GM19455 (cell line): ENCODE results near the gene MYOCD.

ENCODE experiments used
- ATAC-seq: cut with Tn5 transposase; IDR thresholded peaks from one replicate; pipeline ENCODE4 v1.9.1; 2021; ENCODE audit not compliant: unreplicated experiment

Gene MYOCD

DNA sequence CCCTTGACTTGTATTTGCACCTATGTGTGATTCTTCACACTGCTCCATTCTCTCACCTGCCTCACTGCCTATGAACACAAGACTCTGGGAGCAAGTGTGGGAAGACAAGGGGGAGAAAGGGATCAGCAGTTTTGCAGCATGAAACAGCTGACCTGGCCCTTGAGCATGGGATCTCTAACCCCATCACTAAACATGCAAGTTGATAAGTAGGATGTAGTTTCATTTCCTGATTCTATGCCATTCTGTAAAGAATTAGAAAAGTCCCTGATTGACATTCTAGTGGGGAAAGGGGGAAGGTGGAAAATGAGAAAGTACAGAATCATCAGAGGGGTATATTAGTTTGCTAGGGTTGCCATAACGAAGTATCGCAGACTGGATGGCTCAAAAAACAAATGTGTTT lies 25.3 kb upstream of the MYOCD start:
- ATAC-seq, result no peak

DNA sequence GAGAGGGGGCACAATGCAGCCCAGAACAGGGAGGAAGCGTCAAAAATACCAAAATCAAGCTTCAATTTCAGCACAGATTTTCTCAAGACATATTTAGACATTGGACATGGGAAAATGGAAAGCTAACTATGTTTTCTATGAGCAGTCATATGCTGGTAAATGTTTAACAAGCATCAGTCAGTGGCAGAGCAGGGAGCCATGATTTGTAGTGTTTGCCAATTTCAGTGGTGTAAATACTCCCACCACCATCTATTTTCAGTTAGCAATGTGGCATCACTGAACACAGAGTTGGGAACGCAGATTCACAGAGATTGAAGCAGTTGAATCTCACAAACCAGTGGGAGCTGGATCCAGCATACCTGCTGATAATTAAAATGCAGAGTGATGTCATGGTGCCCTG lies 24.6 kb upstream of the MYOCD start:
- ATAC-seq, result no peak

DNA sequence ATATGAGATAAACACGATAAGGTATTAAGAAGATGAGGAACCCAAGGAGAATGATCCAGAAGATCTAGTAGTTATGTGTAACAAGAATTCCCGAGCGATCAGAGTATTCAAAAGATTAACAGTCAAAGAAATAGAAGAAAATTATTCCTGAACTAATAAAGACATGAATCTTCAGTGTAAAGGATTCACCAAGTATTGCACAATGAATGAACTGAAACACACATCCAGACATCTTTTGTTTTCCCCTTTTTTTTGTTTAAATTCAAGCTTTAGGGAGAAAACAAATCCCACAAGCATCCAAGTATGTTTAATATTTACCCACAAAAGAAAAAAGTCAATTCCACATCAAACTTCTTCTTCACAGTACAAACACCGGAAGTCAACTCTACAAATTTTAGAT lies 23.7 kb upstream of the MYOCD start:
- no peak for ATAC-seq

DNA sequence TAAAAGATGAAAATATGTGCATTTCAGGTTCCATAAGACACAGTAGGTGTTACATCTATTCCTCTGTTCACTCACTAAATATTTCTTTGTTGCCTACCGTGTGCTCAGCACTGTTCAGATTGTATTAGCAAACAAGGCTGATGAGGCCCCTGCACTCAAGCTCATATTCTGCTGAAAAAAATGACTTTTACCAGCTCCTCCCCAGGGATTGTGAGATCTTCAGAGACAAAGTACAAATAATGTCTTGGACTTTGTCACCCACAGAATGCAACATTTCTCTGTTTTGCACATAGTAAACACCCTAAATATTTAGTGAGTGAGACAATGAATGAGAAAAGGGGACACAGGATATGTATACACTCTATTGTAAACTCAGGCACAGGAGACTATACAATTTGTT lies 21.9 kb upstream of the MYOCD start:
- ATAC-seq, result no peak

DNA sequence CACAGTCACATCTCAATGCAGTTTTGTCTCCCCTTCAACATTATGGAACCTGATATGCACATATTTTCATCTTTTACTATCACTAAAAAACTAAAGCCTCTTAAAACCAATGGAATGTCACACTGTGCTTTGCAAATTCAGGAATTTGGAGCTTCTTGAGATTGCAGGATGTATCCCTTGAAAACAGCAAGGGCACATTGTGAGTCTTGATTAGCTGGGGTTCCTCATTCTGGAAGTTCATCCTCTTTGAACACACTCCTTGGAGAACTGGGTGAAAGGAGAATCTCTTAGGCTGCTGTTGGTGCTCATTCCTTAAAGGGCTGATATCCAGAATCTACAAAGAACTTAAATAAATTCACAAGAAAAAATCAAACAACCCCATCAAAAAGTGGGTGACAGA lies 21.1 kb upstream of the MYOCD start:
- ATAC-seq, result no peak

DNA sequence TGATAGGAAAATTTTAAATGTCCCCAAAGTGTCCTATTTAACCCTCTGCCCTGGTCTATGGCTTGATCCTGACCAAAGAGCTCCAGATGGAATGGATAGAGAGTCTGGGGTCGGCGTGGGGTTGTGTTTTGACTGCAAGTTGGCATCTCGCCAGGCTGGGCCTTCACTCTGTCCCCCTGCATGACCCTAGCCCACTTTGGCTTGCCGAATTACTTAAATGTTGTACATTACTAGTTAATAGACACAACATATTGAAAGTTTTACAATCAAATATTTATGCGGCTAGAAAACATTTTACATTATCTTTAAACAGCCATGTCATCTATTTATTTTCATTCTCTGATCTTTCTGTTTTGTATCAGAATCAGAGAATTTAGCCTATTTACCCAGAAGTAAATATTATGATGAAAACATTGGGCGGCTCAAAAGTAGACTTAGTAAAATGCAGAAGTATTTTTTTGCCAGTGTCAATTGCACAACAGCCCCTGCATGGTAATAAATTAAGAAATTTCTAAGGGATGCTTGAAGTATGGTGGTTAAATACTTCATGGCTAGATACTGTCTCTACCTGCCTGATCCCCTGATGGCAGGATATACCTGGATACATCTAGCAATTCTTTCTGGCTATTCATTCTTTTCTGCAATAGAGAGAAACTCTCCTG lies 18.8 kb upstream of the MYOCD start:
- no peak for ATAC-seq

DNA sequence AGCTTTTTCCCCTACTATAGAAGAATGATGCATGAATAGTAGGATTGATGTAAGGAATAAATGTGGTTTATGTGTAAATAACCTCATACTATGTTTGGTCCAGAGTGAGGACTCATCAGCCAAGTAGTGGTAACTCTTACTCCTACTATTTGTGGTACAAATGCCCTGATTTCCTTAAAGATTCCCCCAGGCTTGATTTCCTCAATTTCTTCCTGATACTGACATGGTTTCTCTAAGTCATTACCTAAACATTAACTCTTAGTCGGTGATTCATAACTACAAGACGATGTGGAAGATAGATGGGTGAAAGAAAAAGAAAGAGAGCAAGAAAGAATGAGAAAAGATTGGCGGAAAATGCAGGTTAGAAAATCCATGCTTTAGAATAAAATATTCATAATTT lies 17.2 kb upstream of the MYOCD start:
- ATAC-seq, result no peak

DNA sequence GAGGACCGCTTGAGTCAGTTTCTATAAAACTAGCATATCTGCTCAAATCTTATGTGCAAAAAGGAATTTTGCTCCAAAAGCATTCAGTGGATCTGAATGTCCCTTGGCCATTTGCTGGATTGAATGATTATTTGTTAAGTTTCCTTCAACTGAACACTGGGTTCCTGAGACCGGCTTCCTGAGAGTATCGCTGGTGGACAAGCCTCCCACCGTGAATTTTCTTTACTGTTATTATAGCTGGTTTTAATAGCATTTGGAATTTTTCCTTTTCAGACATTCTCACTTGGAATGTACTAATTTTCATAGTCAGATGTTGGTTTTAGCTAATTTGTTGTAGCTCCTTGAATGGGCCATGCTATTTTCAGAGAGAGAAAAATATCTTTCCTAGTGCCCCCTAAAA lies 9.8 kb upstream of the MYOCD start:
- no peak for ATAC-seq

DNA sequence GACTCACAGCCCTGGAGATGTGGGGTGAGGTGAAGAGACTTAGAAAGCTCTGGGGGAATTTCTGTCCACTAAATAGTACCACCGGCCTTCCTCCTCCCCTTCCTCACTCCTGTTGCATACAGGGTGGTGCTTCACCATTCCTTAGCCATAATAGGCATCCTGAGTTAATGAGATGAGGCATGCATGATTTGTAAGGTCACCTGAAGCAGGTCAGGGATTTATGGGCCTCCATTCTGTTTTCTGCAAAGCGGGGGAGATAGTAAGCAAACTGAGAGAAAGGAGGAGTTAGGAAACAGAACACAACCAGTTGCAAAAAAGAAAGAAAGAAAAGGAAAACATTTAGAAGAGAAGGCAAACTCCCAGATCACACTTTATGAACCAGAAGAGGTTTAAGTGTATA lies 9.3 kb upstream of the MYOCD start:
- no peak for ATAC-seq

DNA sequence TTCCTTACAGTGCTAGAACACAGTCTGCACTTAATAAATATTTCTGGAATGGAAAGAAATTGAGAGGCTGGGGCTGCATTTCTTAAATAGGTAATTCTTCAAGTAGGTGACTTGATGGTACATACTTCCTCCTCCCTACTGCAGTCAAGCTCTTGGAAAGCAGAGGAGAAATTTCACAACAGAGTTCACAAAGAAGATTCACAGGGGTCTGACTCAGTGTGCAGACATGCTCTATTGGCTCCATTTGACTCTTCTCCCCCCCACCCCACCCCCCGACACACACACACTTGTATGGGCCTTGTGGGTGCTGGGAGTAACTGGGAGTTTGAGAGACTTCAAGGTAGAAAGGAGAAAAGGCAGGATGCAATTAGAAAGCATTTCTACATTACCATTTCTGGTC lies 6.2 kb upstream of the MYOCD start:
- ATAC-seq, result no peak

DNA sequence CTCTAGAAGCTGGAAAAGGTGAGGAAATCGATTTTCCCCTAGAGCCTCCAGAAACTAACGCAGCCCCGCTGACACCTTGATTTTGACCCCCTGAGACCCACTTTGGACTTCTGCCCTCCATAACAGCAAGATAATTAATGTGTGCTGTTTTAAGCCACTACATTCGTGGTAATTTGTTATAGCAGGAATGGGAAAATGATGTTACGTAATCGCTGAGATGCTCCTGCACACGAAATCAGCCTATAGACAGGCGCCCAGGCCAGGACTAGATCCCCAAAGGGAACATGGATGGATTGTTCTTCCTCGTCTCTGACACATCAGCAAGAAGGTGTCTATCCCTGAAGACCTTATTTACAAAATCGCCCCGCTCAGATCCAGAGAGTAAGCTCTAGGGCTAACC lies 1.4 kb upstream of the MYOCD start:
- ATAC-seq, result no peak

DNA sequence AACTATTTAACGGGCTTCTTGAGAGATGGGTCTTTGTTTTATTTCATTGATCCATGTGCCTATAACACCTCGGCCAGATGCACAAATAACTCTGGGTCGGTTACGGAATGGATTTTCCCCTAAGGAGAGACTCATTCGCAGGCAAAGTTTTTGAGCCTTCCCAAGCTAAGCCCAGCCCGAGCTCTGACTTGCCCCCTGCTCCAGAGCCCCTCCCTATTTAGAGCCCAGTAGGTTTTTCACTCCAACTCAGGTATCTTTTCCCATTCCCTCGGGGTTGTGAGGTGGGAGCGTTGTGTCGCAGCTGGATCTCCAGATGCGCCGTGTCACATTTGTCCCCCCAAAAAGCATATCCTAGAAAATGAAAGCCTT lies 812 bp upstream of the MYOCD start:
- no peak for ATAC-seq

DNA sequence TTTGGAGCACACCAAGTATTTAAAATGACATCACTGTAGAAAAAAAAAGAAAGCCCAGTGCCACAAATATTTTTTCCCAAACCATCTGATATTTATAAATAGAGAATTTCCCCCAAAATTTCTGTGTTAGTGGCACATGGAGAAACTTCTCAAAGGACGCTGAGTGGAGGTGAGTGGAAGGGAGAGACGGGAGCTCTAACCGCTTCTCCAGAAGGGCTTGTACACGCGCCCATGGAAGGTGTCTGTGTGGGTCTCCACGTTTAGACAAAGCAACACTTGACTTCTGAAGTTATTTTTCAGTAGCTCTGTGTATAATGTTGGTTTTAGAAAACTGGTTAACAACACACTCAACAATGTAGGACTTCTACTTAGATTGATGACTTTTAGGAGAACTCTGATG lies 1.0 kb downstream of the MYOCD start:
- ATAC-seq, result no peak

DNA sequence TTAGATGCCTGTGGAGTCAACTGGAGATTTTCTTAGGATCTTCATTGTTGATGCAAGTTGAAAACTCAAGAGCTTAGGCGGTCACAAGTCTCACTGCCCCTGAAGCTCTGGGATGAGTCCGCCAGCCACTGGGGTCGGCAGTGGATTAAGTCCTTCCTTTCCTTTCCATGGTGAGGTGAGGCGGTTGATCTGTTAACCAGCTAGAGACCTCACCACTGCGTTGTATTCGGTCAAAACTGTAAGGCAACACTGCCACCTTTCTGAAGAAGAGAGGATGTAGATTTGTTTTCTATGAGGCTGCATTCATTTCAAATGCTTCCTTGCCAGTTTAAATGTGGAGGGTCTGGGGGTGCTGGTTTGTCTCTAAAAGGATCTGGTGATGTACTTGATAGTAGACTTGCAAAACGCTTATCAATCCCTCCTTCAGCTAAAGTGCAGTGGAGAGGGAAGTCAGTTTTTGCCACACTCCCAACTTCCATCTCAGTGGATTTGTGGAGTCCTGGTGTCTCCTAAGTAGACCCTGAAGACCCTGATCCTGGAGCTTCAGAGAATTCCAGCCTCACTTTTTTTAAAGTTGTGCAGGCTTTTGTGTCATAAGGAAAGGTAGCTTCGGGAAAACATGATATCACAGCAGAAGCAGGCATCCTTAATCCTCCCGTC lies 1.7 kb downstream of the MYOCD start:
- ATAC-seq, result no peak

DNA sequence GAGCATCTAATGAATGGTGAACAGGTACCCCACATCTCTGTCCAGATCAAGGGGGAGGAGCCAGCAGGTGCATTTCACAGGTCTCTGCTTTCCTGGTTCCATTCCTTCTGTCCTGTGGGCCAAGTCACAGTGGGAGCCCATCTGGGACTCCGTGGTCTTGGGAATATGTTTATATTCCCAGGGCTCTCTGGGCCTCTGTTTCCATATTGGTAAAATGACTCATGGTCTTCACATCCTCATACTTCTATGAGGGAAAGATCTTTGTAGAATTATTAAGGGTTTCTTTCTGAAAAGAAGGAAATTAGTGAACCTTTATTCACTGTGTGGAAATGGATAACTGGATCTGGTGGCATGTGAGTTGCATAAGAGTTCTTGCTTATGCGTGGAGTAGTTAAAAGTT lies 6.2 kb downstream of the MYOCD start:
- ATAC-seq, result no peak

DNA sequence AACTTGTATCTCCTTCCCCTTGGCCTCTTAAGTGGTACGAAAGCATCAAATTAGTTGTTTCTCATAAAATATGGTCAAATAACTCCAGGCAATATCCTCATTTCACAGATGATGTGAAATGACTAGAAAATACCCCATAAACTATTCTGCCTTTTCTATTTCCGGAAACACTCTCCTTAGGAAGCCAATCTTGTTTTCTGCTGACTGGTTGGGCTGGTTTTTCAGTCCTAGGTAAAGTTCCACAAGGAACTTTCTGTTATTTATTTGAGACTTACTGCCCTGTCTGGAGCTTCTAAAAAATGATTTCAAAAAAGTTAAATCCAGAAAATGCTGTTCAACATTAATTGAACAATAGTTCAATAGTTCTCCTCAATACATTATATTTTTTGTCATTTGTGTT lies 7.3 kb downstream of the MYOCD start:
- ATAC-seq, result no peak

DNA sequence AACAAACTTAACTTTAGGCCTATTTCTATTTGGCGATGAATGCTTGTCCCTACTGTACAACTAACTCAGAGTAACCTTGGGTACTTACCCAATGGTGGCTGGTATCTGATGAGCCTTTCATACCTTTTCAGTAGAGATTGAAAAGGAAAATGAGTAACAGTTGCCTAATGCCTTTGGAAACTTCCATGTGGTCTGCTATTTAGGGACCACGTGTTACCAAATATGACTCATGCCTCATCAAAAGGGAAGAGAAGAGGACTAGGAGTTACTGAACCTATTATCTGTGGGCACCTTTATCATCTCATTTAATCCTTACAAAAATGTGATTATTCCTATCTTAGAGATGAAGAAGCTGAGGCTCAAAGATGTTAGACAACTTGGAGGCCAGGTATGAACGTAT lies 8.1 kb downstream of the MYOCD start:
- ATAC-seq, result no peak

DNA sequence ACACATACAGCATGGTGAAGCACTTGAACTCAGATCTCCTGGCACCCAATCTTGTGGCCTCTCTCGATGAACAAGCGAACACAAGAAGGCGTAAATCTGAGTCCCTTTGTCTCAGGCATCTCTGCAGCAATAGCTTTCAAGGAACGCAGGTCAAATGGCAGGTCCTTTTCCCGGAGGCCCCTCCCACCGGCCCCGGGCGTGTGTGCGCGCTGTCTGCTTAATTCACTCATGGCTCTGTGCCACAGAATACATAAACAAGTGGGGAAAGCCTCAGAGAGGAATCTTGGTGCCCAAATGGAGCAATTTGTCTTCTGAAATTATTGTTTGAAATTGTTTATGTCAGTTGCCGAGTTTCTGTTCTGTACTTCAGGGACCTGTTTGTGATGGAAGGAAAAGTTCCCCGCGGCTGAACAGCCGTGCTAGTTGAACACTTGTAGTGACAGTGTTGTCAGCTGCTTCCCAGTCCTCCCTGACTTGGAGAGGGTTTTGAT lies 14.8 kb downstream of the MYOCD start:
- no peak for ATAC-seq

DNA sequence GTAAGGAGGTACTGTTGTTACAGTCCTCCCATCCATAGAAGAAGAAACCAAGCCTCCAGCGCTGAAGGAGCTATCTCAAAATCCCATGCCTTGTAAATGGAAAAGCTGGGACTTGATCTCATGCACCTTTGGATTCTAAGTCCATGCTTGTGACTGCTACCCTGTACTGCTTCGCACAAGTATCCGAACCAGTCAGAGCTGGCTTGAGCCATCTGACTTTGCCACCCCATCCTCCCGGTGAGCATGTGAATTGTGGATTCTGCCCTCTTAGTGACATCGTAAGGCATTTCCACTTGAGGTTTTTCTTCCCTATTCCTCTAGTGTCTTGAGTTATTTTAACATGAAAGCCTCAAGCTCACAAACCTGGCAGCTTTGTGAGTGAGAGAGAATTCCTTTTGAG lies 15.3 kb downstream of the MYOCD start:
- ATAC-seq, result no peak

DNA sequence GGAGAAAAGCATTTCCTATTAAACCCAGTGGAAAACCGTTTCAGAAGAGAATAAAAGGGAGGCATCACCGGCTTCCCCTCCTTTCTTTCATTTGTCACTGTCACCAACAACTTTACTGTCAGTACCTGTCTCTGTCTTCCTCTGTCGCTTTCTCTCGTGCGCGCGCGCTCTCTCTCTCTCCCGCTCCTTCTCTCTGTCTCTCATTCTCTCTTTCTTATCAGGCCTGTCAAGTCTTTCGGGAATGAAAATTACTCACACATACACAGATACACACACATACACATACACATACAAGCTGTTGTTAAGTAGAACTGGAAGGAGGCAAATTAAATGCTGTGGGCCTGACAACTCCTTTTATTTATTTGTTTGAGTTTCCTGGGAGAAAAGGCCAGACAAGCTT lies 17.6 kb downstream of the MYOCD start:
- no peak for ATAC-seq

DNA sequence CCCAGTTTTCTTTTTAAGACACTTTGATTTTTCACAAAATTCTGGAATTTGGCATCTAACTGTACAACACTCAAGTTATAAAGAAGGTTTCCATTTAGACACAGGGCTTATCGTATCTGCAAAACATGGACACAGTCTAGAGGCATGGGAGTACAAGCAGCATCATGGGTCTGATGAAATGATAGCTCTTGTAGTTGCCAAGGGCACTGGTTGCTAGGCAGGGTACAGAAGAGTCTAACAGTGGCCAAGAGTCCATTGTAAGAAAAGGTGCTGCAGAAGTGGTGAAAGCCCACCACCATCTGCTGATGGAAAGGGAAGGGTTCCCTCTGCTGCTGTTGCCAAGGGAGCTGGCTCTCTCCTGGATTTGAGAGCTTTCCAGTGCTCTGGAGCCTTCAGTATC lies 20.8 kb downstream of the MYOCD start:
- ATAC-seq, result no peak

DNA sequence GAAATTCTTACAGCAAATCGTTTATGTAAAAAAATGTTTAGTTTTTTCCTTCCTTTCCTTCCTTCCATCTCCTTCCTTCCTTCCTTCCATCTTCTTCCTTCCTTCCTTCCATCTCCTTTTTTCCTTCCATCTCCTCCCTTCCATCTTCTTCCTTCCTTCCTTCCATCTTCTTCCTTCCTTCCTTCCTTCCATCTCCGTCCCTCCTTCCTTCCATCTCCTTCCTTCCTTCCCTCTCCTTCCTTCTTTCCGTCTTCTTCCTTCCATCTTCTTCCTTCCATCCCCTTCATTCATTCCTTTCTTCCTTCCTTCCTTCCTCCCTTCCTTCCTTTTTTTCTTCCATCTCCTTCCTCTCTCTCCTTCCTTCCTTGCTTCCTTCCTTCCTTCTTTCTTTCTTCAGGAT lies 22.7 kb downstream of the MYOCD start:
- ATAC-seq, result no peak

DNA sequence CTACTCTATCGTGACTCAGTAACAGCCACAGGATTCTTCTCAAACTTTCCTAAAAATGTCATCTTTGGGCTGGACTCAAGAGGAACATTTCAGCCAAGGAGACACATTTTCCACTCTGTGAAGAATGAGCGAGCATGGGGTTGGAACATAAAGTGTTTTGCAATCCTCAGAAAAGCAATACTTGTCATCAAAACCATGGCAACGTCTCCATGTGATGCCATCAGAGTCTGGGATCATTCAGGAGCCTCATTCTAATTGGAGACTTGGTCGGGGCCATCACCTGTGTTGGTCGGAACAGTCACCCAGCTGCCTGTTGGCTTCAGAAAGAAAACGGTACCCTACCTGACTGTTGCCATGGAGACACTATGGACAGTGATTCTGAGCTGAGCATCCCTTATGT lies 25.5 kb downstream of the MYOCD start:
- no peak for ATAC-seq
